CD14-positive monocyte (primary cell): ENCODE data around the gene CTSA. TPM values are rescaled to one million over a fixed set of nuclear protein-coding genes. Genes with fewer than 3 reads are reported as not detected.
A peak's percentile ranks its signal among the peaks of the same experiment; 100 is the strongest.

Experiments used
- DNase-seq, 3 donors: peaks; one replicate each; pipeline ENCODE4 v3.0.0-alpha.2; 2011 to 2022
- H2AFZ ChIP-seq: 2 replicates; pipeline ENCODE4 v1.6.0; 2012; ENCODE audit warnings: mild to moderate bottlenecking, low read depth, low read length, inconsistent platforms; ENCODE audit not compliant: insufficient read depth, poor library complexity, severe bottlenecking
- H3K27ac ChIP-seq, 2 donors: 1 replicate in 1 of 2; 2 replicates in 1 of 2; pipeline ENCODE4 v1.5.1; 2012 to 2013; ENCODE audit warnings: low read length in 2 of 2, control low read depth in 1 of 2, inconsistent platforms in 1 of 2, low read depth in 1 of 2, mild to moderate bottlenecking in 1 of 2
- H3K27me3 ChIP-seq, 2 donors: one replicate each; pipeline versions ENCODE4 v1.6.0 to v1.6.1; 2011 to 2013; ENCODE audit warnings: low read length in 2 of 2; ENCODE audit not compliant: control insufficient read depth in 2 of 2, insufficient read depth in 2 of 2
- H3K36me3 ChIP-seq, 2 donors: replicated peaks in 1 of 2; 1 replicate in 1 of 2; 2 replicates in 1 of 2; pipeline versions ENCODE4 v1.5.1 to v1.6.1; 2012 to 2013; ENCODE audit warnings: low read length in 2 of 2, control low read depth in 1 of 2, inconsistent platforms in 1 of 2, mild to moderate bottlenecking in 1 of 2; ENCODE audit not compliant: insufficient read depth in 2 of 2, control insufficient read depth in 1 of 2
- H3K4me1 ChIP-seq, 2 donors: 1 replicate in 1 of 2; 2 replicates in 1 of 2; pipeline versions ENCODE4 v1.5.1 to v1.6.1; 2012 to 2013; ENCODE audit warnings: low read length in 2 of 2, control low read depth in 1 of 2, inconsistent platforms in 1 of 2, mild to moderate bottlenecking in 1 of 2, moderate library complexity in 1 of 2; ENCODE audit not compliant: insufficient read depth in 2 of 2, control insufficient read depth in 1 of 2
- H3K4me2 ChIP-seq: replicated peaks from 2 replicates; pipeline ENCODE3; 2012; ENCODE audit warnings: low read length, moderate library complexity, mild to moderate bottlenecking; ENCODE audit not compliant: poor library complexity, severe bottlenecking; ENCODE audit errors: extremely low read depth
- H3K4me3 ChIP-seq, 3 experiments: fragments of 200-600 bp in 1 of 3; sonication (generic) in 1 of 3; replicated peaks in 1 of 3; 1 replicate in 2 of 3; 2 replicates in 1 of 3; pipeline ENCODE4 v1.5.1; 2011 to 2013; ENCODE audit warnings: low read length in 3 of 3, mild to moderate bottlenecking in 3 of 3, control low read depth in 2 of 3, low read depth in 2 of 3, inconsistent platforms in 1 of 3, moderate library complexity in 1 of 3
- H3K79me2 ChIP-seq: 2 replicates; pipeline ENCODE4 v1.6.0; 2012; ENCODE audit warnings: mild to moderate bottlenecking, control low read depth, inconsistent platforms, low read length, moderate library complexity; ENCODE audit not compliant: insufficient read depth
- H3K9ac ChIP-seq: 2 replicates; pipeline ENCODE4 v1.6.0; 2017; ENCODE audit warnings: low read length, mild to moderate bottlenecking; ENCODE audit not compliant: insufficient read depth, poor library complexity, severe bottlenecking
- H3K9me3 ChIP-seq, 2 donors: replicated peaks in 1 of 2; 1 replicate in 1 of 2; 2 replicates in 1 of 2; pipeline versions ENCODE4 v1.5.1 to v1.6.1; 2012 to 2013; ENCODE audit warnings: low read length in 2 of 2, control low read depth in 1 of 2; ENCODE audit not compliant: control insufficient read depth in 1 of 2, insufficient read depth in 1 of 2
- H4K20me1 ChIP-seq: 2 replicates; pipeline ENCODE4 v1.6.0; 2012; ENCODE audit warnings: mild to moderate bottlenecking, low read length, control low read depth, moderate library complexity; ENCODE audit not compliant: insufficient read depth
- H3K27ac Mint-ChIP-seq, 7 donors: one replicate each; pipeline ENCODE4 v1.8.0; 2020; ENCODE audit warnings: mild to moderate bottlenecking in 7 of 7, mixed read lengths in 7 of 7, moderate library complexity in 6 of 7, inconsistent platforms in 2 of 7
- H3K27me3 Mint-ChIP-seq, 3 donors: one replicate each; pipeline ENCODE4 v1.8.0; 2021 to 2022; ENCODE audit warnings: low read depth in 3 of 3, mild to moderate bottlenecking in 3 of 3, mixed read lengths in 3 of 3, moderate library complexity in 3 of 3, inconsistent platforms in 1 of 3
- H3K36me3 Mint-ChIP-seq, 2 donors: one replicate each; pipeline ENCODE4 v1.8.0; 2020; ENCODE audit warnings: mixed read lengths in 2 of 2, inconsistent platforms in 1 of 2, mild to moderate bottlenecking in 1 of 2
- H3K4me1 Mint-ChIP-seq: one replicate; pipeline ENCODE4 v1.8.0; 2020; ENCODE audit warnings: mild to moderate bottlenecking, mixed read lengths
- H3K4me3 Mint-ChIP-seq, 2 donors: one replicate each; pipeline ENCODE4 v1.8.0; 2020; ENCODE audit warnings: mild to moderate bottlenecking in 2 of 2, mixed read lengths in 2 of 2, moderate library complexity in 1 of 2
- H3K9me3 Mint-ChIP-seq, 7 donors: one replicate each; pipeline ENCODE4 v1.8.0; 2020 to 2022; ENCODE audit warnings: mixed read lengths in 7 of 7, mild to moderate bottlenecking in 6 of 7, moderate library complexity in 6 of 7, inconsistent platforms in 2 of 7
- CTCF ChIP-seq: fragments of 200-600 bp; IDR thresholded peaks from one replicate; pipeline ENCODE4 v1.8.0; 2022; ENCODE audit warnings: antibody characterized with exemption, mild to moderate bottlenecking
- WGBS: methylation state at CpG from one replicate; pipeline ENCODE4 v1.1.5; 2013; ENCODE audit warnings: missing lambda C conversion rate; ENCODE audit not compliant: insufficient coverage; 5-methylcytosine and 5-hydroxymethylcytosine counted together
- intact Hi-C, 2 donors: fragments of 100-400 bp; cut with micrococcal nuclease; formaldehyde crosslinking; loops; one replicate each; pipeline versions ENCODE4 v1.15.0 to v1.15.1; 2023
- polyA plus RNA-seq, 3 donors: library from polyadenylated mRNA; depleted of rRNA in 1 of 3; unstranded in 2 of 3; stranded (reverse) in 1 of 3; fragments of 300-500 nt in 2 of 3; fragments of >200 nt in 1 of 3; fragmentation: Illumina TruSeq in 2 of 3; gene quantifications; 1 replicate in 2 of 3; 2 replicates in 1 of 3; pipeline ENCODE4 v1.2.3, GENCODE V29; 2012 to 2021

The CTSA gene
- polyA plus RNA-seq, 3 donors = 279 to 489 (median 366) TPM

- no peak overlapping the region for H3K4me2 ChIP-seq
- H2AFZ ChIP-seq = no peak overlapping the region
- Mint-ChIP-seq H3K27ac (peak overlapping the region in 2 of 7 donors; percentile 58 to 75), H3K36me3 (peaks cover 40 to 65% of the 10 kb centered on the region in 2 donors), H3K4me1 (peaks cover 15% of the 10 kb centered on the region), H3K4me3 (no peak overlapping the region), H3K9me3 (peaks cover 0 to 2% (median 0%) of the 10 kb centered on the region in 7 donors), H3K27me3 (no peaks in the 10 kb centered on the region)
- no peaks in the 10 kb centered on the region for H3K27me3 ChIP-seq
- H3K27ac ChIP-seq = no peak overlapping the region
- peaks cover 53 to 57% of the 10 kb centered on the region in 2 donors for H3K36me3 ChIP-seq
- H3K79me2 ChIP-seq = peaks cover 54% of the 10 kb centered on the region
- no peaks in the 10 kb centered on the region for H3K9me3 ChIP-seq
- TF ChIP-seq CTCF = no peak
- intact Hi-C loops = loop anchor here (10.0 kb wide), 2 partner anchors 123 to 133 kb away; partner anchors contain the start of gene UBE2C (in 1 of the 2)
- no peak overlapping the region for H3K9ac ChIP-seq
- peaks cover 36% of the 10 kb centered on the region for H4K20me1 ChIP-seq
- H3K4me3 ChIP-seq = no peak overlapping the region
- peaks cover 16 to 21% of the 10 kb centered on the region in 2 donors for H3K4me1 ChIP-seq
- no peak for DNase-seq
- WGBS = no CpG with 5 or more reads among the region's 2 CpGs
Observed at GRCh38 chr20:45937765-45938164, 46.6 kb downstream of the CTSA start.

GRCh38 chr20:45938727-45939438, 47.7 kb downstream of the CTSA start:
- Mint-ChIP-seq H3K4me1 (peaks cover 15% of the 10 kb centered on the region), H3K27ac (peak overlapping the region in 3 of 7 donors; percentile 49 to 79 (median 76))
- 100% methylated on average over 6 of the region's 13 CpGs for WGBS

More at GRCh38 chr20:45938727-45939438, 47.7 kb downstream of the CTSA start:
- H3K9ac ChIP-seq = no peak overlapping the region
- no peak overlapping the region for H2AFZ ChIP-seq
- no peak for TF ChIP-seq CTCF
- H3K27me3 ChIP-seq = no peaks in the 10 kb centered on the region
- peaks cover 0 to 2% (median 0%) of the 10 kb centered on the region in 7 donors for H3K9me3 Mint-ChIP-seq
- H3K4me3 ChIP-seq = no peak overlapping the region
- peaks cover 15% of the 10 kb centered on the region in 2 donors for H3K4me1 ChIP-seq
- no peak overlapping the region for H3K4me2 ChIP-seq
- no peaks in the 10 kb centered on the region for H3K27me3 Mint-ChIP-seq
- H3K79me2 ChIP-seq = peaks cover 43% of the 10 kb centered on the region
- H3K27ac ChIP-seq = peak overlapping the region in 1 of 2 donors; percentile 3
- no peak for DNase-seq
- intact Hi-C loops = loop anchor here (10.0 kb wide), 2 partner anchors 124 to 134 kb away; partner anchors contain the start of gene UBE2C (in 1 of the 2)
- peaks cover 26% of the 10 kb centered on the region for H4K20me1 ChIP-seq
- no peak overlapping the region for H3K4me3 Mint-ChIP-seq
- H3K36me3 Mint-ChIP-seq = peaks cover 52 to 74% of the 10 kb centered on the region in 2 donors
- H3K36me3 ChIP-seq = peaks cover 64 to 68% of the 10 kb centered on the region in 2 donors
- no peaks in the 10 kb centered on the region for H3K9me3 ChIP-seq
